Dedifferentiated amniotic fluid mesenchymal stem cell (primary cell): ENCODE results near the gene SETD1A.
"Not testable (repeated sequence)": the region's sequence is repeated elsewhere in the genome, so short reads cannot be mapped to it uniquely, and the experiment has no call there.

Experiments used
- DNase-seq: peaks from one replicate; pipeline ENCODE4 v3.0.0-alpha.2; 2016; ENCODE audit errors: extremely low spot score

SETD1A gene

GRCh38 chr16:30998852-30999761, 41.6 kb downstream of the SETD1A start:
- DNase-seq, result no peak

- DNase-seq, result no peak
Observed at GRCh38 chr16:31000671-31001382, 43.3 kb downstream of the SETD1A start.

GRCh38 chr16:31001507-31002249, 44.1 kb downstream of the SETD1A start:
- no peak for DNase-seq

- DNase-seq, result no peak
Observed at GRCh38 chr16:31002250-31002700, 44.7 kb downstream of the SETD1A start.

- DNase-seq, result no peak
Observed at GRCh38 chr16:31002862-31003341, 45.3 kb downstream of the SETD1A start.

GRCh38 chr16:31003744-31004143, 46.2 kb downstream of the SETD1A start:
- DNase-seq, result no peak

GRCh38 chr16:31004658-31005057, 47.1 kb downstream of the SETD1A start:
- DNase-seq, result no peak

- no peak for DNase-seq
Observed at GRCh38 chr16:31005350-31006085, 48.0 kb downstream of the SETD1A start.

- no peak for DNase-seq
Observed at GRCh38 chr16:31006086-31006385, 48.5 kb downstream of the SETD1A start.

- no peak for DNase-seq
Observed at GRCh38 chr16:31006589-31006988, 49.0 kb downstream of the SETD1A start.

- no peak for DNase-seq
Observed at GRCh38 chr16:31007684-31008083, 50.1 kb downstream of the SETD1A start.

GRCh38 chr16:31008149-31008548, 50.6 kb downstream of the SETD1A start:
- peak; percentile 24 for DNase-seq

- no peak for DNase-seq
Observed at GRCh38 chr16:31008551-31008950, 51.0 kb downstream of the SETD1A start.

GRCh38 chr16:31009120-31009519, 51.6 kb downstream of the SETD1A start:
- no peak for DNase-seq

- no peak for DNase-seq
Observed at GRCh38 chr16:31009894-31010584, 52.5 kb downstream of the SETD1A start.

GRCh38 chr16:31010585-31011325, 53.2 kb downstream of the SETD1A start, which contains the start of gene STX1B:
STX1B (minus strand) TSS chr16:31010638; CDS start chr16:31010396, 242 bp downstream.
- no peak for DNase-seq

GRCh38 chr16:31011815-31012214, 54.3 kb downstream of the SETD1A start:
- DNase-seq, result not testable (repeated sequence)

- DNase-seq, result not testable (repeated sequence)
Observed at GRCh38 chr16:31013292-31013691, 55.7 kb downstream of the SETD1A start.

GRCh38 chr16:31016018-31016417, 58.5 kb downstream of the SETD1A start:
- DNase-seq, result no peak

- DNase-seq, result not testable (repeated sequence)
Observed at GRCh38 chr16:31017756-31018155, 60.2 kb downstream of the SETD1A start.
